HG02759 (cell line): ENCODE measurements around the gene LAD1.

Experiments used
- ATAC-seq: cut with Tn5 transposase; IDR thresholded peaks from one replicate; pipeline ENCODE4 v1.9.1; 2021; ENCODE audit warnings: mild to moderate bottlenecking, moderate library complexity; ENCODE audit not compliant: unreplicated experiment

The LAD1 gene

DNA sequence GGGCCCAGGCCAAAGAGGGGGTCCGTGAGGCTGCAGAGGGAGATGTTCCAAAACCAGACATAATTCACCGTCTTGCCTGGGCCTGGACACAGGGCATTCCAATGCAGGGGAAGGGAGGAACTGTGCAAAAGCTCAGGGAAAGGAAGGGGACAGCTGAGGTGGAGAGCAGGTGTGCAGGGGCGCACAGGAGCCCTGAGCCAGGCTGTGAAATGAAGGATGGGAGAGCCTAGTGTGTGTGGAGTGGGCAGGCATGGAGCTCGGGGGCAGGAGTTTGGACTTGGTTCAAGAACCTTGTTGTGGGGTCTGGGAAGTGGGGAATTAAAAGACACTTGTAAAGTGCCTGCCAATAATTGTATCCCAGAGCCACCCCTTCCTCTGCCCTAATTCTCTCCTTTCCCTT lies 20.1 kb upstream of the LAD1 start:
- no peak for ATAC-seq

DNA sequence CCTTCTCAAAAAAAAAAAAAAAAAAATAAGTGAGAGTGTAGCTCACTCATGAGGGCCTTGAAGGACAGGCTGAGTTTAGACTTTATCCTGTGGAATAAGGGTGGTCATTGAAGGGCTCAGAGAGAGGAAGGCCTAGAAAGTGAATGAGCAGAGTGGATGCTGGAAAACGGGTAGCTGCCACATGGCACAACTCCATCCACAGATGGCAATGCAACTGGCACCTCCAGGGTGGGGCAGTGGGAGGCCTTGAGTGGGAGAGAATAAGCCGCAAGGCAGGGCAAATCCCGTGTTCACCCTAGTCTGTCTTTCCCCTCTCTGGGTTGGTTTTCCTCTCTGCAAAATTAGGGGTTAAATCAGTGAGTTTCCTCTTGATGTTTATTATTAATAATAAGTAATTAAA lies 19.3 kb upstream of the LAD1 start:
- ATAC-seq = no peak

DNA sequence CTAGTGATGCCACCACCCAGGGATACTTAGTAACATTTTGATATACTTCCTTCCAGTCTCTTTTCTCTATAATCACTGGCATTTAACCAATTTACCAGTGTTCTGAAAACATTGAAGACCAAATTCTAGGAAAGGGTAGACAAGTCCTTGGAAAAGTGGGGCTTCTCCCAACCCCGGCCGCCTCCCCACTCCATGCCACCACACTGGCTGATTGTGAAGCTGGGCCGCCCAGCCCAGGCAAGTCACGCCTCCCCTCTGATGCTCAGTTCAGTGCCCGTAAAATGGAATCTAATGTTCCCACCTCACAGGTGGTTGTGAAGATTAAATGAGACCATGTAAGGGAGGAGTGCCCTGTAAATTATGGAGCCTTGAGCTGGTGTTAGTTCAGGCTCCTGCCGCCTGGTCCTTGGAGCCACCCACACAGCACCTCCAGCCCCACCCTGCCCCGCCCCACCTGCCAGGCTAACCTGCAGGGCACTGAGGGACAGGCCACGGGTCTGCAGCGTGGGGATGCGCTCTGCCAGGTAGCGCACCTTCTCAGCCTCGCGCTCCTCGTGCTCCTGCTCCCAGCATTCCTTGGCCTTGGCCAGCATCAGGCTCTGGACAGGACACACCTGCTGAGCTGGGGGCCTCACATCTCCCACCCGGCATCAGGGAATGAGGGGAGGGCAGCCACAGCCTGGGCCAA lies 15.1 kb upstream of the LAD1 start:
- no peak for ATAC-seq

DNA sequence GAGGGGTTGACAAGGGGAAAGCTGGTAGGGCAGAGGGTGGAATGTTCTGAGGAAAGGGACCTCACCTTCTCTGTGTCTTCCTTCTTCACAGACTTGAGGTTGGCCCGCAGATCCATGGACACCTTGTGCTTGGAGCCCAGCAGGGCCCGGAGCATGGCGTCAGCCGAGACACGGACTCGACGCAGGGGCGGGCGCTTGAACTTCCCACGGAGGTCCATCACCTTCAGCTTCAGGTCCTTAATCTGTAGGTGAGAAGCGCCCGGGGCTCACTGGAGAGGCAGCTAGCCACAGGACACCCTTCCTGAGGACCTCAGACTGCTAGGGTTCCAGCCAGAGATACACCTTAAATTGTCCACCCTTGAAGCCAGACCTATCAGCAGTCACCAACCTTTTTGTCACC lies 12.2 kb upstream of the LAD1 start:
- ATAC-seq = no peak

DNA sequence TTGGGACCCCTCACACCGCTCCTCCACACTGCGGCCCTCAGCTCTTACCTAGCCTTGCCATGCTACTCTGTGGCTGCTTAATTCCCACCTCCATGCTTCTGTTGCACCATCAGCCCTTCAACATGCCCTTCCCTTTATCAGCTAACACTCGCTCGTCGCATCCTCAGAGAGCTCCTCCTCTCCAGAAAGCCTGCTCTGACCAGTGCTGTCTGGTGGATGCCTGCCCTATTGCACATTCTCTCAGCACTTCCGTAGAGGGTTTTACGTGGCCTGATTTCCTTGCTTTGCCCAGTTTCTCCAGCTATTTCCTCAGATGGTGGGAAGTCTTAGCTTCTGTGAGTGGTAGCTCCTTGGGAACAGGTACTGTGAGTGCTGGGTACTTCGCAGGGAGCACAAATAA lies 10.3 kb upstream of the LAD1 start:
- no peak for ATAC-seq

DNA sequence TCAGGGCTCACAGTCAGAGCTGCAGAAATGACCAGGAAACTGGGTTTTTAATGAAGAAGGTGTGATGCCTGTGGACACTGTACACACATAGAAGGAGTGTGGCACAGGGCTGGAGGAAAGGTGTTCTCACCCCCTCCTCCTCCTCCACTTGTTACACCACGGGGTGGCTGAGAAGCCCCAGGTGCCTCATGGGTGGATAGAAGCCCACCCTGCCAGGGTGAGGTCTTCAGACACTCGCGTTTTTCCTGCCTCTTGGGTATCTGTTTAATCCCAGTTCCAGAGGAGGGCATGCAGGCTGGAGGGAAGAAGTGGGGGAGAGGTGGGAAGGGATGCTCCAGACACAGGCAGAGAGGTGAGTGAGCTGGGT lies 9.7 kb upstream of the LAD1 start:
- no peak for ATAC-seq

DNA sequence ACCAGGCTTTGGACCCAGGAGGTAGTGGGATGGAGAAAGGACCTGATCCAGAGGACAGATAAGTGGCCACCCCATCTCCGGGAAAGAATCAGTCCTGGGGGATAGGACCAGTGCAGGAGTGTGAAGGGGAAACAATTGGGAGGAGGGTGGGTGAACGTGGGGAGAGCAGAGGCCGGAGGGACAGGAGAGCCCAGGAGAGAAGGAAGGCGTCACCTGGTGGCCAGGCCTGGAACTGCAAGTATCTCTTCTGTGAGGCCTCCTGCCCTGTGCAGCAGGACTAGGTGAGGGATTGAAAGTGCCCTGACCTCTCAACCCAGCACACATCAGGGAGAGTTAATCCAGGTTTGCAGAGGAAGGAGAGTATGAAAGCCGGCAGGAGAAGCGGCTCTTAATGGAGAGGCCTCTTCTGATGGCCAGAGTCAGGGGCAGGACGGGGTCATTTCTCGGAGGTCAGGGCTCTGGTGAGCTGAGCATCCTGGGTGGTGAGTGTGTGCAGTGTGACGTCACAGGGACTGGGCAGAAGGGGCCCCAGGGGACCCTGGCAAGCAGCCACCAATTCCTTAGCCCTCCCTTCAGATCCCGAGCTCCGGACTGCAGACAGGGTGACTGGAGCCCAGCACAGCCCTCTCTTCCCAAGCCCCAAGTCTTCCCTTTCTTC lies 9.2 kb upstream of the LAD1 start:
- ATAC-seq = peak; percentile 46

DNA sequence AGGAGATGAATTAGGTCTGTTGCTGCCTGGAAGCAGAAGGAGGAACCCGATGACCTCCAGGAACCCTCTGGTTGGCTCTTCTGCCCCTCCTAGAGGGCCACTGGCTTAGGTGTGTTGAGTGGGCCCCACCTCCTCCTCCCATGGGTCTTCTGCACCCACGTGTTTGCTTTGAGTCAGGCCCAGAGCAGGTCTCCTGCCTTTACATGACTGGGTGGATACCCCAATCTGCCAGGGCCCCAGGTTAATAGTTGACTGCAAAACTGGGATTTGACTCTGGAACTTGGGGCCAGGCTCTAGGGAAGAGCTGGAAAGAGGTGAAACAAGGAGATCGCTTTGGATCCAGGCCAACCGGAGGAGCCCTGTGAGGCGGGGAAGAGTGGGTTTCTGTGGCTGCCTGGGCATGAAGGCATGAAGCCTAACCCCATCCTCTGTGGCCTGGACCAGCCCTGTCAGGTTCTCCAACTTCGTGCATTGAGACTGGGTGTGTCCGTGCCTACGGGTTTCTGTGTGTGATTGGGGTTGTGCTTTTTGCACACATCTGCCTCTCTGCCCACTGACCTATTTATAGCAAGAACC lies 7.8 kb upstream of the LAD1 start:
- peak; percentile 40 for ATAC-seq

DNA sequence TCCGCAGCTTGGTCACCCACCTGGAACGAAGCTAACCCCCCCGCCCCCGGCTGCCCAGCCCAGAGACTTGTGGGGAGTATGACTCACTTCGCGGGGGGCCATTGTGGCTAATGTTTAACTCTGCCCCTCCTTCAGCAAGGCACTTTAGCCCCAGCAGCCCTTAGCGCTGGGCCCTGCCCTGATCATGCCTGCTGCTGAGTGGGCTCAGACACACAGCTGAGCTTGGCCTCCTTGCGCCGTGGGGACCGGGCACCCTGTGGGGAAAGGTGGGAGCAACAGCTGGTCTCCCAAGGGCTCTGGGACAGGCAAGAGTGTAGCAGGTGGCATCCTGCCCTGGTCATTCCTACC lies 6.3 kb upstream of the LAD1 start:
- peak; percentile 51 for ATAC-seq

DNA sequence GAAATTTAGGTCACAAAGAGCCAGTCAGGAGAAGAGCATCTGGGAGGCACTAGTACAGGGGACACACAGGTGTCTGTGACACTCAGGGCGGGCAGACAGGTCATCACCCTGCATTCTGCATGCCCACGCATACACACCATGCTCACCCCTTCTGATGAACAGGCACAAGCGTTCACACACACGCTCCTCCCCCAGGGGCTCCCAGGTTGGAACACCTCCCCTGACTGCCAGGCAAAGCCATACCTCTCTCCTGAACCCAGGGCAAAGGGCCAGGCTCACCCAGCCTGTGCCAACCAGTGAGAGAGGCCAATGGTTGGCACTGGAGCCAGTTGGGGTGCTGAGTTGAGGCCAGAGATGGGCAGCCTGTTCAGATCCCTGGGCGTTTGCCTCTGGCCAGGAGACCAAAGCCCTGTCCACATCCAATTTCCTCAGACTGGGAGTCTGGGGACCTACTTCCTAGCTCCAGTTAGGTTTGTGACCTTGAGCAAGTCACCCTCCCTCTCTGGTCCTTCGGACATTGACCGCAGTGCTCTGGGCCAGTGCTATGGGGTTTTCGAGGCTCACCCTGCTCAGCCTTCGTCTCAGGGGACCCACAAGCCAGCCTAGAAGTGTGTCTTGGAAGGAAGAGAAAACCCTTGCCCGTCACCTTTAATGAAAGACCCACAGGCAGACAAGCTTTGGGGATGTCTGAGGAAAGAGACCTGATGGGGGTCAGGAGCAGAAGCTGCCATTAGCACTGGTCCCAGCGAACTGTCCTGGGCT lies 5.8 kb upstream of the LAD1 start:
- ATAC-seq = no peak

DNA sequence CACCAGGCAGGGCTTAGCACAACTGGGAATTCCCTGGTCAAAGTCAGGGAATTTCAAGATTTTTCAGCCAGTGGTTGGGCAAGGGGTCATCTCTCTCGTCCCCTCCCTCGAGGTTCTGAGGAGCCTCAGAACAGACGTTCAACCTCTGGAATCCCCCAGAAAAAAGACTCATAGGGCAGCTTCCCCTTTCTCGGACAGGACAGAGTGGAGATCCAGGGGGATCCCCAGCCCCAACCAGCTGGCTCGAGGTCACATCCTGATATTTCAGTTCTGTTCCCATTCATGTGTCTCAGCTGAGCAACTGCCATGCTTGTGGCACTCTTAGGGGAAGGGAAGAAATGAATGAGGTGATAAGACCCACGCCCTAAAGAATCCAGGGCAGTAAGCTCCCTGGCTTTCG lies 4.9 kb upstream of the LAD1 start:
- no peak for ATAC-seq

DNA sequence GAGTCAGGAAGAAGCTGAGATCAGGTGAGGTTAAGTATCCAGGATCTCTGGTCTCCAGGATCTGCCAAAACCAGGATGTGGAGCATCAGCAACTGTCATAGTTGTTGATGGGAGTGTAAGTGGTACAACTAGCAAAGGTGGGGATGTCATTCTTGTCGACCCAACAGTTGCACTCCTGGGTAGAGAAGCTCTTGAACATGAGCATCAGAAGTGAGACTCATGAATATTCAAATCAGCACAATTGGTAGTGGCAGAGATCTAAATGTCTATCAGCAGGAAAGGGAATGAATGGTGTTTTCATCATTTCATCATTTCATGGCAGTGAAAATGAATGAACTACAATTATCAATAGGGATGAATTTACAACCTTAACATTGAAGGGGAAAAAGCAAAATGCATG lies 4.2 kb upstream of the LAD1 start:
- no peak for ATAC-seq

DNA sequence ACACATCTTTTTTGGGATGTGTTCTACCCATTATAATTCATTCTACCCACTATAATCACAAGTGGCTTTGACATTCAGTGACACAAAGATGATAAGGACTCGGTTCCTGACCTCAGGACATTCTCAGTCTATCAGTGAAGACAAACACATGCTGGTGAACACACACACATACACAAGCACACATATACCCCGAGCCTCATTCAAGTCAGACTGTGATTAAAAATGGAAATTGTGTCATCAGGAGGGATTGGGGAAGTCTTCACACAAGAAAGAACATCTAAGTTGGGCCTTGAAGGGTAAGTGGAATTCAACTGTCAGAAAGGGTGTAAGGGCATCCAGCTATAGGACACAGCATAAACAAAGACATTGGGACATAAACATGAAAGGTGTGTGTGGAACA lies 2.6 kb upstream of the LAD1 start:
- ATAC-seq = no peak

DNA sequence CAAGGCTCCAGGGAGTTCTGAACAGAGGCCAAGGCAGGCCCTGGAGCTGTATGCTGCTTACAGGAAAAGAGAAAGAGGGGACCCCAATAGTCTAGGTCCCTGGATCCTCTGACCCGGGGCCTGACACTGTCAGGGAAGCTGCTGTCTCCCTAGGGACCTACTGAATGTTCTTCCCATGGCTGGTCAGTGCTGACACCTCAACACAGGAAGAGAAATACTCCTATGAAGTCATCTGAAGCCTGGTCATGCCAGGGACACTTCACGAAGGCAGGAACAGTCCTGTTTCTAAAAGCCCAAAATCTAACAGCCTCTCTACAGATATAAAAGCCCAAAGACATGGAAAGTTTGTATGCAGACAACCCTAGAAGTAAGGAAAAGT lies 1.7 kb upstream of the LAD1 start:
- no peak for ATAC-seq

DNA sequence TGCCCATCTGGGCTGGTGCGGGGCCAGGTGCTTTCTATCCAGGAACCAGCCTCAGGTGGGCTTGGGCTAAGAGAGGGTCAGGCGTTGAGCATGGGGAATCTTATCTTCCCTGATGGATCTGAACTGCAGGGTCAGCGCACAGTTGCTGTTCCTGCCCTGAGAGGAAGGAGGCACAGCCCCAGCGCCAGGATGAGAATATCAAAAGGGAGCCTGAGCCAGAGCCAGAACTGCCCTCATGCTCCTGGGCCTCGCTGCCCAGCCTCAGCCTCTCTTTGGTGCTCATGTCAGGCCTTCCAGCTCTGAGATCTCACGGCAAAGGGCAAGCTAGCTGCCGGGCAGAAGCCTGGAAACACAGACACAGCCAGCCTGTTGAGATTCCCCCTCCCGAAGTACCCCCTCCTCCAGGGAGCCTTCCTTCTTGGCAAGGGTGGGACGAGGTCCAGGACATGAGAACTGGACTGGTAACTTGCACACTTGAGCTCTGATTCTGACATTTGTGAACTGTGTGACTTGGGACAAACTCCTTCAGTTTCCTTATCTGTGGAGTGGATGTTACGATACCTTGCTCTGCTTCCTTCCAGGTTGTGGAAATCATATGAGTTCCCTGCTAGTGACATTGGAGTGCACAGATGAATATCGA lies 1.2 kb upstream of the LAD1 start:
- no peak for ATAC-seq

DNA sequence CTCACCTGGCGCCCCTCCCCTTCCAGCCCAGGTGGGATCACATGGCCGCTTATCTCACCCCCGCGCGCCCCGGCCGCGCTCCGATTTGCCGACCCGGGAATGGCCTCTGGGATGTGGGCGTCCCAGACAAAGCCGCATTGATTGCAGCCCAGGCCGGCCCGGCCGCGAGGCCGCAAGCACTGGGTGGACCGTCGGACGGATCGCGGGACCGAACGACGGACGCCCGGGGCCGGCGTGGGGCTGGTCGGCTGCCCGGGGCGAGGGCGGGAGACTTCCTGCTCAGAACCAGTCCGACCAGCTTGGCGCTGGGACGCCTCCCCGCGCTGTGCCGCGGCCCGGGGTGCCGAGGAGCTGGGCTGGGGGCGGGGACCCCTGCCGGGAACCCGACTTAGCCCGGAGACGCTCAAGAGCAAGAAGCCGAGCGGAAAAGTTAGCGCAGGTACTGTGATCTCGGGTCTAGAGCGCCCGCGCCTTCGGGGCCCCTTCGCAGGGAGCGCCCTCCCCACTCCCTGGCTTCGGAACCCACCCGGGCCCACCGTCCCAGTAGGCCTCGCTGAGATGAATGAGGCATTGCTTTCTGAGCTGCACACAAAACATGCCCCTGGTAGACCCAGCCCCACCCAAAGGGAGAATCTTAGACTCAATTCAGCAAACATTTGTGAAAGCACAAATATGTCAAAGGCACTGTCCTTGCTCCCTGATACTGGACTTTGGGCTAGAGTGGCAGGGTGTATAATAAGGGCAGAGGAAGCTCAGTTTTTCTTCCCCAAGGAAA lies 415 bp upstream of the LAD1 start:
- ATAC-seq = no peak

DNA sequence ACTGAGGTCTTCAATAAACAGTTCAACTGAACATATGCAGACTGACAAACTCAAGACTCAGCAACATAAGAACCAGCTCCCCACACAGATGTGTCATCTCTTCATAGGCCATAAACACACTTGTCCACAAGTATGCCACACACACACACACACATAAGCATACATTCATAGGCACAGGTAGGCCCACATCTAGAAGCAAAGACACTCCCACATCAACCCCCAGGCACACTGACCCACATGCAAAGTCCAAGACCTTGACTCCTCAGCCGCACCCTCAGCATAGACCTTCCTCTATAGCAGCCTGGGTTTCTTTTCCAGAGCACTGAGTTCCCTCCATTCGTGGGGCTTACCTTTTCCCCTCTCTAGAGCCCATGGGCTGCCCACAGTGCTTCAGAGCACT lies 1.4 kb downstream of the LAD1 start:
- ATAC-seq = no peak

DNA sequence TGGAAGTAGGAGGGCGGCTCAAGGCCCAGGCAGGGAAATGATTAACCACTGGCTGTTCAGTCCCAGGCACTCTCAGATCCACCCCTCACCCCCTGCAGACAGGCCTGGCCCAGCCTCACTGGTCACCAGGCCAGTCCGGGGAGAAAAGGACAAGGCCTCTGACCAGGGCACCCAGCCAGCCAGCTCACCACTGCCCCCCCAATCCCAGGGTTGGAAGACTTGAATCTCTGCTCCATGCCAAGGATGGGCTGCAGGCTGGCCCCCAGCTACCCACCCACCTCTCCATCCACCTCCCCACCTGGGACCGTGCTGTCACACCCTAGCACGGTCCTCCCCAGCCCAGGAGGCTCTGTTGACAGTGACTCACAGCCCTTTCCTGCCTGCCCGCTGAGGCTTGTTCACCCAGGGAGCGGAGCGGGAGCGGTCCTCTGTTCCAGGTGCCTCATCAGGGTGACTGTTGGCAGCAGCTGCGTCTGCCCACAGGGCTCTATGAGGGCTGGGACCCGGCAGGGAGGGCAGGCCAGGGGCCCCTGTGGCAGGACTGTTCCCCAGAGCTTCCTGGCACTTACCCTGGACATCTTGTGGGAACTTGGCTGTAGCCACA lies 2.2 kb downstream of the LAD1 start:
- no peak for ATAC-seq

DNA sequence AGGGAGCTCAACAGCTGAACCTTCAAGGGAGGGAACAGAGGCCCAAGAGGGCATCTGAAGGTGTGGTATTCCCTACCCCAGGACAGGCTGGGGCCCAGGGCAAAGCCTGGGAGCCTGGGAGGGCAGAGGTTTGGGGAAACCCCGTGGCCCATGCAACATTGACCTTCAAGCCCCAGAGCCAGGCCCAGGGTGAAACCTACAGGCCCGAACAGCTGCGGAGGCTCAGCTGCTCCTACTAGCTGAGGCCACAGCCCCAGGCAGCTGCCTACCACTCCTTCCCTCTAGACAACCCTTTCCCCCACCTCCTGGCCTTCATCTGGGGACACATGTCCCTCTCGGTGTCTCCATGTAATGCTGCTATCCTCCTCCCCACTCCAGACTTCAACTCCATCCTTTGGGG lies 3.2 kb downstream of the LAD1 start:
- no peak for ATAC-seq

DNA sequence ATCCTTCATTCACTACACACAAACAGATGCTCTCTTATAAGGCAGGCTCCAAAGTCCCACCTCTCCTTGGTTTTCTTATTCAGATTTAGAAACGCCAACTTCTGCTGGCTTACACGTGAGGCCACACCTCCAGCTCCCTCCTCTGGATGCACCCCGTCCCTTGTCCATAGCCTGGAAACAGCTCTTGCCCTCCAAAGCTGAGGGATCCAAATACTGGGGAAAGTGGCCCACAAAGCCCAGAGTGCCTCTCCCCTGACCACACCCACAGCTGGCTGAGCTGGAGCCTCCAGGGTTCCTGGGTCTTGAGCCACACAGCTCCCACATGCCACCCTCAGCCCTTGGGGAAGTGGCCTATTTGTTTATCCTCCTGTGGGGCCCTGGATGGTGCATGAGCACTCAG lies 4.5 kb downstream of the LAD1 start:
- no peak for ATAC-seq

DNA sequence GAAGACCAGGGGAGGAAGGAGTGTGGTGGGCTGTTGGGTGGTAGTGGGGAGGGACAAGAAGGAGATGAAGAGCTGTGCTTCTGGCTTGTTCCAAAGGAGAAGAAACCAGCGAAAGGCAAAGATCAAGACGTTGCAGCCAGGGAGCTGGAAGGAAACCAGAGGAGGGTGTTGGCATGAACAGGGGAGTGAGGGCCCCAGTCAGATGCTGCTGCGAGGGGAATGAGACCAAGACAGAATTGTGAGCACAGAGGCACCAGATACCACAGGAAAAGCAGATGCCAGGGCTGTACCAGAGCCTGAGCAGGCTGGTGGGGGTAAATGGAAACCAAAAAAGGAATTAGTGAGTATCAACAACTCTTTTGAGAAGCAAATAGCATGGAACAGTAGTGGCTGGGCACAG lies 6.0 kb downstream of the LAD1 start:
- no peak for ATAC-seq
